NCI-H2107 (cell line): ENCODE results near the gene ABI1.

ENCODE experiments used
- DNase-seq: peaks from one replicate; lab custom pipeline; 2025; lab: John Stamatoyannopoulos, UW

ABI1 gene

DNA sequence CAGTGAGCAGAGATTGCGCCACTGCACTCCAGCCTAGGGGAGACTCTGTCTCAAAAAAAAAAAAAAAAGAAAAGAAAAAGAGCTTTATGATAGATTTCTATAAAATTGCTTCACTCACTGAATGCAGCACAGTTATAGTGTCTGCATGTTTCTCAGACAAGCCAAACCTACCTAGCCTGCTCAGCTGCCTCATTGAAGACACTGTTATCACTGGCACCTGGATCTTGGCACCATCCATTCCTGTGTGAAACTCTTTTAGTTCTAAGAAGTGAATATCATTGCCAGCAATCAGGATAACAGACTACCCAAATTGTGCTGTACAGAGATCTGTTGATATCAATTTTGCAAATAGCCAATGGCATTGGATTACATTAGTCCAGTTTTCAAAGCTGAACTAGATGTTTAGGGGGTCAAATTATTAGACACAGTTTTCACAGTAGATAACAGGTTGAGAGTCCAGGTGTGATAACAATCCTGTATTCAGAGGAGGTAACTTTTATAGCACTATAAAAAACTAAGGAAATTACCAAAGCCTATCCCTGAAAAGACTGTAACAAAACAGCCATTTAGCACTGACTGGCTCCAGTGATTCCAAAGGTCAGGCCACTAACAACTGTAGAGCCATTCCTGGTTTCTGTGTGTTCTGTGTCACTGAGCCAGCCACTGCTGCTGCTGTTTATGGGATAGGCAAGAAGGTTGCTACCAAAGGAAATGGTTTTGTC, 146.2 kb downstream of the ABI1 start:
- no peak for DNase-seq

DNA sequence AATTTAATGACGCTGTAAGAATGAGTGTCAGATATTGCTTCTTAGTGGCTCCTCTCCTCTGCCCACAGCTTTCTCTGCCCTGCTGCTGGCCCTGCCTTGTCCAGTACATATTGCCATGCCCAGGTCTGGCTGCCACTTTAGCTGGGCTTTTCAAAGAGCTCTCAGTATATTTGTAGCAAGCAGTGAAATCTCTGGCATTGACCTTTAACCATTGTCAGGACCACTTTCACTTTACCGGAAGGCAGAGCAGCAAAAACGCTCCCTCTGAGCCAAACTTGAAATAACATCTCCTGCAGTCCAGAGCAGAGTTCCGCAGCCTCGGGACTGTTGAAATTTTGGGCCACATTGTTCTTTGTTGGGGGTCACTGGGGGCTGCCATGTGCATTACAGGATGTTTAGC, 149.4 kb downstream of the ABI1 start:
- DNase-seq: no peak

GRCh38 chr10:26706936-26707335, 153.8 kb downstream of the ABI1 start:
- DNase-seq: no peak

- DNase-seq: no peak
These were observed 154.6 kb downstream of the ABI1 start for GRCh38 chr10:26706206-26706605.

GRCh38 chr10:26703974-26704373, 156.8 kb downstream of the ABI1 start:
- no peak for DNase-seq

DNA sequence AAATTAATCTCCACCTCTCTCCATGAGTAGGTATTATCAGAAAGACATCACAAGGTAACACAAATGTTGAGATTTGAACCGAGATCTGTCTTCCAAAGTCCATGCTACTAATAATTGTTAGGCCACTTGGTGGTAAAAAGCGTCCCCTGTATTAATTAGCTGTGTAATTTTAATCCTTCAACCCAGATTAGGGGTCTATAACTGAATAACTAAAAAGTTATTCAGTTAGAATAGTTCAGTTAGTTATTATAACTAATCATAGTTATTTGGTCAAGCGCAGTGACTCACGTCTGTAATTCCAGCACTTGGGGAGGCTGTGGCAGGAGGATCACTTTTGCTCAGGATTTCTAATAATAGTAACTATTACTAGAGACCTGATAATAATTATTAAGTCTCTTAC, 157.7 kb downstream of the ABI1 start:
- no peak for DNase-seq

GRCh38 chr10:26700884-26701630, 159.7 kb downstream of the ABI1 start:
- no peak for DNase-seq

- no peak for DNase-seq
These were observed 161.1 kb downstream of the ABI1 start for GRCh38 chr10:26699631-26700030.

- no peak for DNase-seq
These were observed 161.8 kb downstream of the ABI1 start for GRCh38 chr10:26698909-26699308.

GRCh38 chr10:26697922-26698608, 162.7 kb downstream of the ABI1 start:
- no peak for DNase-seq

DNA sequence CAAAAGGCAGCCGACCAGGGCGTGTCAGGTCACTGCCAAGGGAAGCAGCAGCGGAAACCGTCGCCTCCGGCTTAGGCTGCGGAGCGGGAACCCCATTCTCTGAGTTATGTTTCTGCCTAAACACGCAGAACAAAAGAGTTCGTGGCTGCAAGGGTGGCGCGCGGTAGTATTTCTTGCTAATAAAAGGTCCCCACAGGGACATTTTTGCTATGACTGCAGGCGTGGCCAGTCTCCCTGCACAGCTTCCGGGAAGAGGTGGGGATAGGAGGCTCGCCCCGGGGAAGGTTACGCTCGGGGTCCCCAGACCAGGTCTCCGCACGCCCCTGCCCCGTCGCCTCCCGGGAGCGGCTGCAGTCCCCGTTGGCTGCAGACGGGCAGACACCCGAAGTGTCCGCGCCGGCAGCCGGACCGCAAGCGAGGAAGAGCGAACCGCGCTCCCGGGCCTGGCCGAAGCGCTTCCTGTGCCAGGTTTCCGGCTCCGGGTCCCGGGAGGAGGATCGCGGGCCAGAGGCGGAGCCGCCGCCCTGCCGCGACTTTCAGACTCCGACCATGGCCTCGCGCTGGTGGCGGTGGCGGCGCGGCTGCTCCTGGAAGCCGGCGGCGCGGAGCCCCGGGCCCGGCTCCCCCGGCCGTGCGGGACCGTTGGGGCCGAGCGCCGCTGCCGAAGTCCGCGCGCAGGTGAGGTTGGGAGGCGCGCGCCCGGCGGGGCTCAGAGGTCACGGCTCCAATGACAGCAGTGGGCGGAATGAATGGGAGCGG, 163.4 kb downstream of the ABI1 start, which contains the start of gene PDSS1:
PDSS1 (plus strand) TSS at position 539 of the 759 bp plus-strand sequence; CDS start at position 550, 11 bp downstream.
- DNase-seq: peak; percentile 15

- no peak for DNase-seq
These were observed 164.0 kb downstream of the ABI1 start for GRCh38 chr10:26696786-26697162.
